Measurements from ENCODE around the gene TTC39A. TPM values are rescaled to one million over a fixed set of nuclear protein-coding genes. Genes with fewer than 3 reads are reported as not detected.

Gene TTC39A
- total RNA-seq, 4 donors from 2014 or later = 25.6 to 39.8 (median 30.7) TPM

GRCh38 chr1:51302746-51303145 is 27.6 kb downstream of the TTC39A start:
- Histone ChIP-seq H3K9me3 (no peaks in the 10 kb centered on the region), H3K36me3 (no peaks in the 10 kb centered on the region), H3K4me1 (peaks cover 0 to 19% (median 1%) of the 10 kb centered on the region in 4 donors), H3K27me3 (no peaks in the 10 kb centered on the region), H3K27ac (no peak overlapping the region), H3K4me3 (no peak overlapping the region)
- TF ChIP-seq CTCF (IDR thresholded peaks at IDR 0.05) (no peak), POLR2A (IDR thresholded peaks at IDR 0.05) (no peak)
- no peak for DNase-seq

- TF ChIP-seq POLR2A (IDR thresholded peaks at IDR 0.05) (no peak), CTCF (IDR thresholded peaks at IDR 0.05) (no peak)
- no peaks in the 10 kb centered on the region for H3K9me3 ChIP-seq
Observed at GRCh38 chr1:51302270-51302669, 28.1 kb downstream of the TTC39A start.

GRCh38 chr1:51301844-51302162 is 28.6 kb downstream of the TTC39A start:
- no peak for TF ChIP-seq CTCF (IDR thresholded peaks at IDR 0.05)
- TF ChIP-seq POLR2A (IDR thresholded peaks at IDR 0.05) = no peak
- no peaks in the 10 kb centered on the region for H3K36me3 ChIP-seq
- H3K4me1 ChIP-seq = peaks cover 0 to 28% (median 1%) of the 10 kb centered on the region in 4 donors
- H3K27ac ChIP-seq = no peak overlapping the region
- DNase-seq = no peak
- H3K9me3 ChIP-seq = no peaks in the 10 kb centered on the region
- H3K4me3 ChIP-seq = no peak overlapping the region
- no peaks in the 10 kb centered on the region for H3K27me3 ChIP-seq

More at GRCh38 chr1:51302270-51302669, 28.1 kb downstream of the TTC39A start:
- no peak for DNase-seq
- Histone ChIP-seq H3K36me3 (no peaks in the 10 kb centered on the region), H3K27me3 (no peaks in the 10 kb centered on the region), H3K4me3 (no peak overlapping the region), H3K27ac (no peak overlapping the region), H3K4me1 (peaks cover 0 to 24% (median 1%) of the 10 kb centered on the region in 4 donors)

- DNase-seq = no peak
- Histone ChIP-seq H3K4me3 (no peak overlapping the region), H3K27ac (no peak overlapping the region)
Observed at GRCh38 chr1:51301152-51301843, 29.1 kb downstream of the TTC39A start.

GRCh38 chr1:51299981-51300670 is 30.2 kb downstream of the TTC39A start:
- Histone ChIP-seq H3K9me3 (no peaks in the 10 kb centered on the region), H3K27me3 (no peaks in the 10 kb centered on the region), H3K27ac (no peak overlapping the region), H3K36me3 (no peaks in the 10 kb centered on the region), H3K4me3 (no peak overlapping the region), H3K4me1 (peaks cover 0 to 19% (median 0%) of the 10 kb centered on the region in 4 donors)
- no peak for TF ChIP-seq POLR2A (IDR thresholded peaks at IDR 0.05)
- TF ChIP-seq CTCF (IDR thresholded peaks at IDR 0.05) = no peak
- no peak for DNase-seq

More at GRCh38 chr1:51301152-51301843, 29.1 kb downstream of the TTC39A start:
- no peak for TF ChIP-seq POLR2A (IDR thresholded peaks at IDR 0.05)
- Histone ChIP-seq H3K27me3 (no peaks in the 10 kb centered on the region), H3K4me1 (peaks cover 0 to 28% (median 1%) of the 10 kb centered on the region in 4 donors), H3K9me3 (no peaks in the 10 kb centered on the region), H3K36me3 (no peaks in the 10 kb centered on the region)

GRCh38 chr1:51299185-51299885 is 31.0 kb downstream of the TTC39A start:
- H3K27ac ChIP-seq = no peak overlapping the region
- H3K9me3 ChIP-seq = no peaks in the 10 kb centered on the region
- H3K36me3 ChIP-seq = no peaks in the 10 kb centered on the region
- H3K4me3 ChIP-seq = no peak overlapping the region
- H3K4me1 ChIP-seq = peaks cover 0 to 11% (median 0%) of the 10 kb centered on the region in 4 donors
- TF ChIP-seq POLR2A (IDR thresholded peaks at IDR 0.05) (no peak), CTCF (IDR thresholded peaks at IDR 0.05) (no peak)
- no peaks in the 10 kb centered on the region for H3K27me3 ChIP-seq
- no peak for DNase-seq
